Adipocyte (in vitro differentiated cells): ENCODE data around the gene KRT76.

Experiments
- DNase-seq: peaks from one replicate; pipeline ENCODE4 v3.0.0-alpha.2; 2015; ENCODE audit warnings: low read depth
- H3K27me3 ChIP-seq: replicated peaks from 2 replicates; pipeline ENCODE4 v1.7.0; 2013; ENCODE audit warnings: mild to moderate bottlenecking, low read length, moderate library complexity; ENCODE audit not compliant: control insufficient read depth, insufficient read depth
- H3K36me3 ChIP-seq: 2 replicates; pipeline ENCODE4 v1.7.0; 2013; ENCODE audit warnings: low read length, mild to moderate bottlenecking, moderate library complexity; ENCODE audit not compliant: control insufficient read depth, insufficient read depth, severe bottlenecking
- H3K4me1 ChIP-seq: 2 replicates; pipeline ENCODE4 v1.7.0; 2013; ENCODE audit warnings: mild to moderate bottlenecking, low read length, moderate library complexity; ENCODE audit not compliant: control insufficient read depth, insufficient read depth
- H3K4me3 ChIP-seq: 2 replicates; pipeline ENCODE4 v1.7.0; 2013; ENCODE audit warnings: mild to moderate bottlenecking, low read length, moderate library complexity
- H3K9ac ChIP-seq: 2 replicates; pipeline ENCODE4 v1.7.0; 2013; ENCODE audit warnings: mild to moderate bottlenecking, low read length, moderate library complexity
- H3K9me3 ChIP-seq: 2 replicates; pipeline ENCODE4 v1.7.0; 2013; ENCODE audit warnings: mild to moderate bottlenecking, low read length, moderate library complexity; ENCODE audit not compliant: control insufficient read depth

KRT76 gene

DNA sequence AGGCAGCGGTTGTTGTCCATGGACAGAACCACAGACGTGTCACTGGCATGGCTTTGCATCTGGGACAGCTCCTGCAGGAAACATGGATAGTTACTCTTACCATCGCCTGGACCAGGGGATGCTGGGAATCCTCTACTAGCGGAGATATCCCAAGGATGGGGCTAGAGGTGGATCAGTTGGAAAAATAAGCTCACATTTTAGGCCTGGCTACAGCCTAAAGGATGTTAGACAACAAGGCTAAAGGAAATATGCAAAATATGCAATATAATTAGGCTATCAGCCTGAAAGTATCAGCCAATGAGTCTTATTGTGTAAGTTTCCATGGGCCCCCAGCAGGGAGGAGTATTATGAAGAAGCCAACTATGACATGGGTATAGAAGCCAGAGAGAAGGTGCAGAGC lies 5.0 kb downstream of the KRT76 start:
- no peaks in the 10 kb centered on the region for H3K9me3 ChIP-seq
- DNase-seq = no peak
- H3K4me1 ChIP-seq = no peaks in the 10 kb centered on the region
- H3K9ac ChIP-seq = no peak overlapping the region
- no peaks in the 10 kb centered on the region for H3K36me3 ChIP-seq
- no peak overlapping the region for H3K4me3 ChIP-seq
- peaks cover 42% of the 10 kb centered on the region for H3K27me3 ChIP-seq

DNA sequence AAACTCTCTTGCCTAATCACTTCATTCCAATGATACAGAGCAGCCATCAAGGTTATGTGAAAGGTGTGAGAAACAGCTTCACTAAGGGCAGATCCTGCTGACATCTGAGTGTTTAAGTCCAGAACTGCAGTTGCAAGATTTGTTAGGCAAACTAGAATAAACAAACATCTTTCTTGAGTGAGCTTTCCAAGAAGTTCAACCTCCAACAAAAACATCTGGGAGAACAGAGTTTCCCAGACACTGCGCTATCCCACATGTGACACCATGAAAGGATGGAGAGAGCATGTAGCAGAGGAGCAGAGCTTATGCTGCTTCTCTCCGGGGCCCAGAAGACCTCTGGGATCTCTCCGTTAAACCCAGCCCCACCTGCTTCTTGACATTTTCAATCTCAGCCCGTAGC lies 5.6 kb downstream of the KRT76 start:
- DNase-seq = no peak
- Histone ChIP-seq H3K4me1 (no peaks in the 10 kb centered on the region), H3K9ac (no peak overlapping the region), H3K27me3 (peaks cover 45% of the 10 kb centered on the region), H3K9me3 (no peaks in the 10 kb centered on the region), H3K4me3 (no peak overlapping the region), H3K36me3 (no peaks in the 10 kb centered on the region)

DNA sequence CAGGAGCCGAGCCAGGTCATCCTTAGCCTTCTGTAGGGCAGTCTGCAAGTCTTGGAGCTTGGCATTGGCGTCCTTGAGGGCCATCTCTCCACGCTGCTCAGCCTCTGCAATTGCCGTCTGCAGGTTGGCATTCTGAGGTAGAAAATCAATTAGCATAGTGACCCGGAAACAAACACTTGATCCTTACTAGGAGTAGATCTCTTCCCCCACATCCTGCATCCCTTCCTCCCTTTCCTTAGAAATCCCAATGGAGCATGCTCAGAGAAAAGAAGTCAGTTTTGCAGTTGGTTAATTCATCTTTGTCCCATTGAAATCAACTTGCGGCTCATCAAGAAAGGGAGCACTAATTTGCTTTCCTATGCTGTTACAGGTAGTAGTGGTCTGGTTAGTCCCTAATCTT lies 6.1 kb downstream of the KRT76 start:
- Histone ChIP-seq H3K36me3 (no peaks in the 10 kb centered on the region), H3K9me3 (no peaks in the 10 kb centered on the region), H3K27me3 (peaks cover 45% of the 10 kb centered on the region), H3K4me1 (no peaks in the 10 kb centered on the region), H3K9ac (no peak overlapping the region), H3K4me3 (no peak overlapping the region)
- DNase-seq = no peak

DNA sequence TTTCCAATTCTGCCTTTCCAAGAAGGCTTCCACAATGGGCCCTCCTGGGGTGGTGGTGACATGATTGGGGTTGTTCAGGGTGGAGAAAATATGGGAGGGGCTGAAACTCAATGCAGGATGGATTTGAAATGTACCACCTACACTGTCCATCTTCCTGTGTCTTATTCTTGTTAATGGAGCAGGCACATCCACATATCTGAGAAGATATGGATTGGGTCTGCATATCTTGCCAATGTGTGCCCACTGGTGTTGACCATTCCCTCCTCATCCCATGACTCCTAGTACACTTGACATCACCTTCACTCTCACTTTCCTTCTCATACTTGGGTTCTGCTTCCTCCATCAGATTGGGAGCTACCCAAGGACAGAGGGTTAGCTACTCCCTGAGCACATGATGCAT lies 7.2 kb downstream of the KRT76 start:
- Histone ChIP-seq H3K4me1 (no peaks in the 10 kb centered on the region), H3K9me3 (no peaks in the 10 kb centered on the region), H3K27me3 (peaks cover 39% of the 10 kb centered on the region), H3K36me3 (no peaks in the 10 kb centered on the region), H3K9ac (no peak overlapping the region), H3K4me3 (no peak overlapping the region)
- no peak for DNase-seq

DNA sequence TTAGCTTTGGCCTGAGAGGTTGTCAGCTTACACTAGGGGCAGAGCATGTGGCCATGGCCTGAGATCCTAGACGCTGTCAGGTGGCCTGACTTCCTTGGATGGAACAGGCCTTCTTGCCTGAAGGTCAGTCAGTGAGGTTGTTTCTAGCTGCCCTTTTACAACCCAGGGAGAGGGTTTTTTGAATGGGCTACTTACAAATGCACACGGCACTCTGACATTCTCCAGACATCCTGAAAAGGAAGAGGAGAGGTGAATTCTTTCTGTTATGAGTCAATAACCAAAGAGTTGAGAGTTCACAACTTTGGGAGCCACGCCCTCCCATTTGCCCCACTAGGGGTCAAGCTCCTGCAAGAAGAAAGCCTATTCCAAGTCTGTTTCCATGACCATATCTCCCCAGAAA lies 7.8 kb downstream of the KRT76 start:
- no peak overlapping the region for H3K9ac ChIP-seq
- no peaks in the 10 kb centered on the region for H3K4me1 ChIP-seq
- no peaks in the 10 kb centered on the region for H3K36me3 ChIP-seq
- H3K4me3 ChIP-seq = no peak overlapping the region
- H3K9me3 ChIP-seq = no peaks in the 10 kb centered on the region
- DNase-seq = no peak
- H3K27me3 ChIP-seq = peaks cover 42% of the 10 kb centered on the region

DNA sequence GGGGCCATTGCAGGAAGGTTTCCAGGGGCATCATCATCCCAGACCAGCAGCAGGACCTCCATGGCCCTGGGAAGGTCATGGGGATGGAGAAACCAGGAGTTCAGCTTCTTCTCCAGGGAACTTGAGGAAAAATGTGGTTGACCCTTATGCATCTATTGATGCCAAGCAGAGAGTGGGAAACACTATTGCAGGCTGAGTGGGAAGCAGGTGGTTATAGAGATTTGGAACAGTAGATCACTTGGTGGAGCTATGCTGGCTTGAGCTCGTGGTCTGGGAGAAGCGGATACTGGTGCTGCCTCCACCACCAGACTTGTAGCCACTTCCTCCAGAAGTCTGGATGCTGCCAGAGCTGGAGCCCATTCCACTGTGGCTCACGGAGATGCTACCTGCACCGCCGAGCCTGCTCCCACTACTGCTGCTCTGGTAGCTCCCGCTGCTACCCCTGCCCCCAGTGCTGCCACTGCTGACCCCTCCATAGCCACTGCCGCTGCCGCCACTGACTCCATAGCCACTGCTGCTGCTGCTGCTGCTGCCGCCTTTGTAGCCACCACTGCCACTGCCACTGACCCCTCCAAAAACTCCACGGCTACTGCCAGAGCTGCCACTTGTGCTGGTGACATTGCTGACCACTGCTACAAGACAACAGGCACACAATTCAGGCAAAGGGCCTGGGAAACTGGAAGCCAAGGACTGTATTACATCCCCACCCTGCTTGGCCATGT lies 8.5 kb downstream of the KRT76 start:
- no peaks in the 10 kb centered on the region for H3K4me1 ChIP-seq
- H3K9me3 ChIP-seq = peaks cover 2% of the 10 kb centered on the region
- no peak for DNase-seq
- no peak overlapping the region for H3K4me3 ChIP-seq
- no peak overlapping the region for H3K9ac ChIP-seq
- peaks cover 43% of the 10 kb centered on the region for H3K27me3 ChIP-seq
- no peaks in the 10 kb centered on the region for H3K36me3 ChIP-seq

DNA sequence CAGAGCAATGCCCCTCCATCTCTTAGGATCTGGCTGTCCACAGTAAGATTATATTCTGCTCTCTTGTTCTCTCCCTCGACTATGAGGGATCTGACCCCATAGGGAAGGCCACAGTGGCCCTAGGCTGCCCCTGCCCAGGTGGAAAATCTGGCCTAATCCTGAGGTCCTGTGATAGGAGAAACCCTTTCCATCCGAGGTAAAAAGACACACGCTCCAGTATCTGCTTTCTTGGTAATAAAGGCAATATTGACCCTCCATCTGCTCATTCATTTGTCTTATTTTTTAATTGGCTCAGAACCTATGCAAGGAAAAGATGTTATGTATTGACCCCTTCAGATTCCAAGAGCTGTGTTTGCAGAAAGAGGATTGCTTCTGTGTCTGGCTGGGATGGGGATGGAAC lies 9.7 kb downstream of the KRT76 start:
- no peaks in the 10 kb centered on the region for H3K4me1 ChIP-seq
- H3K27me3 ChIP-seq = peaks cover 36% of the 10 kb centered on the region
- no peak overlapping the region for H3K9ac ChIP-seq
- peaks cover 6% of the 10 kb centered on the region for H3K9me3 ChIP-seq
- H3K4me3 ChIP-seq = no peak overlapping the region
- no peaks in the 10 kb centered on the region for H3K36me3 ChIP-seq
- DNase-seq = no peak

DNA sequence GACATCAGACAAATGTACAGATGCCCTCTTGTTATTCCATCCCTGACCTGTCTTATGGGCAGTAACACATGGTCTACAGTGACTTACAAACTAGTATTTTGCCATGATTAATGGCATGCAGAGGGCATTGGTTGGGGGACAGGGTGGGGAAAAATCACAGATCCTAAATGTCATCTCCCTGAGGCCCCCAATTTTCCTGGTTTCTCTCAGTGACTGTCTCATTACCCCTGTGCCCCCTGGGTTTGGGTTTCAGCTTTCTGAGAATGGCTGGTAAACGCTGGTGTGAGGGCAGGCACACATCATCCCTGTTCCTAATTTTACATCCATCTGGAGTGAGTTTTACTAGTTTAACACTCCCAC lies 10.1 kb downstream of the KRT76 start:
- peaks cover 36% of the 10 kb centered on the region for H3K27me3 ChIP-seq
- H3K36me3 ChIP-seq = no peaks in the 10 kb centered on the region

DNA sequence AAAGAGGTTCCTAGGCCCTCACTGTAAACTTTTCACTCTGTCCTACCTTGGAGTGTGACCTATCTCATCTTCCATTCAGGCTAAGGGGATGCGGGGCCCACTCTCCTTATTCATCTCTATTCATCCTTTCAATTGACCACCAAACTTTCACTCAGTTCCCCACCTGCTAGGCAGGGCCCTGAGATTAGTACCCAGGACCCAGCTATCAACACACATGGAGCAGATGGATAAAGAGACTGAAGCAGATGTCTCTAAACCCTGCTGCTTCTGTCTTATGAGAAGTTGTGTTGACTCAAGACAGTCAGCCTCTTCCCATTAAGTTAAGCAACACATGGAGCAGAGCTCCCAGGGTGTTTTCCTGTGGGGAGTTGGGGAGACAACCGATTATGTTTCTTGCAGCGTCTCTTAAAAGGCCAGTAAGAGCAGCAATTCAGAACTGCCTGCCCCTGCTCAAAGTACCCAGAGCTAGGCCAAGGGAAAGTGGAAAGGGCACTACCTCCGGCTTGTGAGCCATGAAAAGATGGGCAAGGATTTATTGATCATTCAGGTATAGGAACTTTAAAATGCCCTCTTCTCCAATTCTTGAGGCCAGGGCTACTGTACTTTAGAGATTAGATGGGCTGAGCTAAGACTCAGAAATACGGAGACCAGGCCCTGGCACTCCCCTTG lies 10.7 kb downstream of the KRT76 start:
- Histone ChIP-seq H3K4me3 (no peak overlapping the region), H3K4me1 (no peaks in the 10 kb centered on the region), H3K9me3 (peaks cover 10% of the 10 kb centered on the region), H3K36me3 (no peaks in the 10 kb centered on the region), H3K9ac (no peak overlapping the region), H3K27me3 (peaks cover 36% of the 10 kb centered on the region)
- no peak for DNase-seq

More for the DNA sequence above, 10.1 kb downstream of the KRT76 start:
- Histone ChIP-seq H3K4me3 (no peak overlapping the region), H3K9ac (no peak overlapping the region), H3K4me1 (no peaks in the 10 kb centered on the region), H3K9me3 (peaks cover 7% of the 10 kb centered on the region)
- DNase-seq = no peak

DNA sequence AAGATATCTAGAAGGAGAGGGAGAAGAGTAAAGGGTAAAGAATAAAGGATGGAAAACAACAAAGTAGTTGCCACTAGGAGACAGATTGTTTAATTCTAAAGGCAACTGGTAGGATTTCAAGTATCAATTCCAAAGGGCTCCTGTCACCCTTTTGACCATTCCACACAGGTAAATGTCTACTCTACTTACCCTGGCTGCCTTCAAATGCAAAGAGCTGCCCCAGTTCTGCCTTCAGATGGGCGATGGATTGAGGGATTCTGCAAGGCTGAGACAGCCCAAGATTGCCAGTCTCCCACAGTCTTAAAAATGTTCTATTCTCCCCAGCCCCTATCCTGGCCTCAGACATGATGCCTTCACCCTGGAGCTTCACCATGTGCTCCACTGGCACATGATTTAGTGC lies 11.4 kb downstream of the KRT76 start:
- H3K4me3 ChIP-seq = no peak overlapping the region
- peaks cover 36% of the 10 kb centered on the region for H3K27me3 ChIP-seq
- no peak for DNase-seq
- H3K9me3 ChIP-seq = peaks cover 13% of the 10 kb centered on the region
- no peak overlapping the region for H3K9ac ChIP-seq
- H3K36me3 ChIP-seq = no peaks in the 10 kb centered on the region
- no peaks in the 10 kb centered on the region for H3K4me1 ChIP-seq

DNA sequence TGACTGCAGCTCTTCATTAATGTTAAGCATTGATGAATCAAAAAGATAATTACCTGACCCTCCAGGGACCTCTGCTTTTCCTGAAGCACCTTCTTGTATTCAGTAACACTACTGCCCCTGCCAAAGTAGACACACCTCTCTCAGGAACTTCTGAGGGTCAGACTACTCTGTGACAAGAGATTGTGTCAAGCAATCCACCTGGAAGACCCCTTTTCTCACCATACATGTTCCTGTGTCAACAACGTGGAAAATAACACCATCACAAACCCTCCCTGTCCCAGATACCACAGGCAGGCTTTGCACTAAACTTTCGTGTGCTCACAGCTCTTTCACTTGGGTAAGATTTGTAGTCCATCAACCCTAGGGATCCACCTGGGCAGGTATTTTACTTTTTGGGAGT lies 13.2 kb downstream of the KRT76 start:
- no peak overlapping the region for H3K9ac ChIP-seq
- DNase-seq = no peak
- peaks cover 23% of the 10 kb centered on the region for H3K9me3 ChIP-seq
- H3K4me1 ChIP-seq = no peaks in the 10 kb centered on the region
- no peaks in the 10 kb centered on the region for H3K36me3 ChIP-seq
- peaks cover 41% of the 10 kb centered on the region for H3K27me3 ChIP-seq
- no peak overlapping the region for H3K4me3 ChIP-seq
